ENCODE data around the gene B4GALNT4. TPM values are rescaled to one million over a fixed set of nuclear protein-coding genes. Genes with fewer than 3 reads are reported as not detected.

B4GALNT4 gene
- total and polyA plus RNA-seq, 2 of the 8 experiments (the other 6 are each of a cell fraction or from before 2014, with no cell fraction given), result 40.9 to 76.3 TPM

DNA sequence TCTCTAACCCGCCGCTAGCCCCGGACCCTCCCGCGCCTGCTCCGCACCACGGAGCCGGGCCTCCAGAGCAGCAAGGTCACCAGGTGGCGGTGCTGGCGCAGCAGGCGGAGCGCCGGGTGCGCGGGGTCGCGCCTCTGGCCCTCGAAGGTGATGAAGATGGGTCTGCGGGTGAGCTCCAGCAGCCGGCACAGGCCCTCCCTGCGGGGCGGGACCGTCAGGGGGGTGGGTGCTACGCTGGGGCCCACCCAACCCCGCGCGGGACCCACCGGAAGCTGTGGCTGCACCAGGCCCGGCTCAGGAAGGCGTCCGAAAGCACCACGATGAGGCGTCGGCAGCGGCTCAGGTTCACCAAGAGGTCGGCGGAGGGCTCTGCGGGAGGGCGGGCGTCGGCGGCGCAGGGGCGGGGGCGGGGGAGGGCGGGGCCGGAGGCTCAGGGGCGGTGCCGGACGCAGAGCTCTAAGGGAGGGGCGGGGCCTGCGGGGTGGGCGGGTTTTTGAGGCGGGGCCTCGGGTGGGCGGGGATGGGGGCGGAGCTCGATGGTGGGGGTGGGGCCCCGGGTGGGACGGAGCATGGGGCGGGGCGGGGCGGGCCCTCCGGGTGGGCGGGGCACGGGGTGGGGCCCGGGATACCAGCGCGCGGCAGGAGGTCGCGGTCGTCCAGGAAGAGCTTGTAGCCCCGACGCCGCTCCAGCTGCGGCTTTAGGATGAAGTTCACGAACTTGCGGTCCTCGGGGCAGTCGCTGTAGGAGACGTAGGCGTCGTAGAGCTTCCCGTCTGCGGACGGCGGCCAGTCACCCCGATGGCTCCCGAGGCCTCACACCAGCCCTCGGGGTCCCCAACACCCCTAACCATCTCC lies 37.7 kb downstream of the B4GALNT4 start:
- no peak overlapping the region for H3K27ac ChIP-seq (ENCODE audit: low read depth, low read length)
- H3K9ac ChIP-seq (replicated peaks in 1 of 4; ENCODE audit: extremely low read depth in 1 of 4, low read depth in 3 of 4, low read length in 3 of 4), result no peak overlapping the region
- no peaks in the 10 kb centered on the region; a peak in 1 of 8 replicates for H3K36me3 ChIP-seq (ENCODE audit: control insufficient read depth in 2 of 4, insufficient read depth in 4 of 4, low read length in 3 of 4)
- ChIA-PET CTCF (ENCODE audit: partially characterized antibody) (interaction anchor here (0.8 to 2.8 kb wide), 12 partner anchors 10 to 111 kb away, joined by 3 to 24 read pairs (median 5); partner anchors contain the start of gene PTDSS2), POLR2A (ENCODE audit: partially characterized antibody) (interaction anchor here (0.8 to 5.9 kb wide), 18 partner anchors 8 to 199 kb away, joined by 3 to 41 read pairs (median 4); partner anchors contain the start of genes ANO9, B4GALNT4, BET1L and PTDSS2)
- peak; percentile 57 to 88 for DNase-seq (ENCODE audit: low read depth in 1 of 2, low spot score in 2 of 2)
- H4K91ac ChIP-seq (replicated peaks; ENCODE audit: insufficient read length, low read length), result no peak overlapping the region
- H2BK15ac ChIP-seq (ENCODE audit: low read length), result no peak overlapping the region
- no peak overlapping the region for H2BK120ac ChIP-seq (replicated peaks; ENCODE audit: low read depth, low read length)
- H3K79me1 ChIP-seq (ENCODE audit: low read depth, low read length), result peaks cover 2% of the 10 kb centered on the region; the same call in 1 of the 2 replicates
- peak overlapping the region; percentile 54 for H4K8ac ChIP-seq (ENCODE audit: extremely low read depth, insufficient read depth, low read length)
- H3K4me1 ChIP-seq (replicated peaks in 1 of 4; ENCODE audit: control insufficient read depth in 3 of 4, insufficient read depth in 4 of 4, low read length in 3 of 4), result peaks cover 0 to 11% (median 6%) of the 10 kb centered on the region in 4 experiments; a peak in 4 of 7 replicates
- no peak overlapping the region for H2AK5ac ChIP-seq (ENCODE audit: low read depth, low read length)
- H2AFZ ChIP-seq (ENCODE audit: low read length), result 0 out of 2 replicates have a peak overlapping the region, but pooled peaks have one; percentile 22
- WGBS, 2 experiments (ENCODE audit: extremely low coverage in 1 of 2, insufficient coverage in 1 of 2, insufficient read length in 1 of 2, insufficient replicate concordance in 2 of 2, low coverage in 1 of 2, low lambda C conversion rate in 2 of 2, missing lambda C conversion rate in 1 of 2), result 12% methylated on average over 21 of the region's 91 CpGs; no CpG with 5 or more reads in 1 of the 2 experiments
- no peaks in the 10 kb centered on the region for H3K79me2 ChIP-seq (ENCODE audit: control insufficient read depth in 1 of 2, insufficient read depth in 2 of 2, low read length in 2 of 2)
- no peak overlapping the region for H3K14ac ChIP-seq (ENCODE audit: insufficient read length)
- no peak overlapping the region; the same call in none of the 2 replicates for H3K18ac ChIP-seq (ENCODE audit: extremely low read depth, low read length)
- peak overlapping the region; percentile 1 to 79; a peak in 3 of 4 replicates for H3K4me2 ChIP-seq (ENCODE audit: insufficient read depth in 1 of 2, low read depth in 2 of 2, low read length in 2 of 2)
- H3K56ac ChIP-seq (replicated peaks; ENCODE audit: insufficient read length, low read depth, low read length), result no peak overlapping the region
- H2BK20ac ChIP-seq (ENCODE audit: low read length), result no peak overlapping the region
- FAIRE-seq, result no peak
- no peak overlapping the region for H3K4ac ChIP-seq (replicated peaks; ENCODE audit: insufficient read length, low read depth, low read length)
- H2BK5ac ChIP-seq (ENCODE audit: low read depth, low read length), result no peak overlapping the region
- H3K4me3 ChIP-seq (ENCODE audit: extremely low read depth in 1 of 4, insufficient read depth in 2 of 4, low read depth in 3 of 4, low read length in 4 of 4), result peak overlapping the region; percentile 8 to 65 (median 29); a peak in 6 of 8 replicates
- H3K9me3 ChIP-seq (ENCODE audit: insufficient read depth in 2 of 2, low read depth in 1 of 2, low read length in 1 of 2), result no peaks in the 10 kb centered on the region
- H4K20me1 ChIP-seq (replicated peaks in 1 of 2; ENCODE audit: control insufficient read depth in 1 of 2, insufficient read depth in 2 of 2, low read length in 2 of 2), result peaks cover 9 to 15% of the 10 kb centered on the region in 2 experiments
- H4K5ac ChIP-seq (ENCODE audit: insufficient read length, low read depth, low read length), result peak overlapping the region; percentile 33
- no peak overlapping the region for H2BK12ac ChIP-seq (ENCODE audit: low read depth, low read length)
- peaks cover 0 to 5% (median 0%) of the 10 kb centered on the region in 4 experiments; a peak in 2 of 7 replicates for H3K27me3 ChIP-seq (replicated peaks in 1 of 4; ENCODE audit: control insufficient read depth in 3 of 4, extremely low read depth in 1 of 4, insufficient read depth in 3 of 4, low read length in 3 of 4)
- H3K23me2 ChIP-seq (ENCODE audit: low read depth, low read length), result peaks cover 3% of the 10 kb centered on the region; the same call in 1 of the 2 replicates
- no peak overlapping the region for H3K23ac ChIP-seq (ENCODE audit: insufficient read length)
- TF ChIP-seq KDM4A (IDR thresholded peaks at IDR 0.05; ENCODE audit: low read depth, low read length, severe bottlenecking) (peak; percentile 26), GABPA (IDR thresholded peaks at IDR 0.05; ENCODE audit: borderline replicate concordance, insufficient read depth, low read length) (peak; percentile 34; the same call in 1 of the 2 replicates), CBX5 (IDR thresholded peaks at IDR 0.05; ENCODE audit: low read depth, low read length) (no peak), CEBPB (IDR thresholded peaks at IDR 0.05; ENCODE audit: low read depth, low read length) (no peak), RBBP5 (IDR thresholded peaks at IDR 0.05; ENCODE audit: borderline replicate concordance, low read depth, low read length) (no peak), ZNF274 (IDR thresholded peaks at IDR 0.05; ENCODE audit: borderline replicate concordance, extremely low read depth, low read length) (no peak), KDM1A (IDR thresholded peaks at IDR 0.05; ENCODE audit: borderline replicate concordance, low read length) (no peak), BACH1 (IDR thresholded peaks at IDR 0.05; ENCODE audit: low read length) (no peak)
- TF ChIP-seq, protein P1, sequence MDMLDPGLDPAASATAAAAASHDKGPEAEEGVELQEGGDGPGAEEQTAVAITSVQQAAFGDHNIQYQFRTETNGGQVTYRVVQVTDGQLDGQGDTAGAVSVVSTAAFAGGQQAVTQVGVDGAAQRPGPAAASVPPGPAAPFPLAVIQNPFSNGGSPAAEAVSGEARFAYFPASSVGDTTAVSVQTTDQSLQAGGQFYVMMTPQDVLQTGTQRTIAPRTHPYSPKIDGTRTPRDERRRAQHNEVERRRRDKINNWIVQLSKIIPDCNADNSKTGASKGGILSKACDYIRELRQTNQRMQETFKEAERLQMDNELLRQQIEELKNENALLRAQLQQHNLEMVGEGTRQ (IDR thresholded peaks at IDR 0.05; ENCODE audit: low read length), result no peak

All from H1 (cell line).